H1 (cell line): ENCODE data around the gene MARVELD2. TPM values are rescaled to one million over a fixed set of nuclear protein-coding genes. Genes with fewer than 3 reads are reported as not detected.

Experiments
- CTCF ChIA-PET: fragments of 300-600 bp; sonication (Branson Sonifier 250); formaldehyde crosslinking; loops from one replicate; lab custom pipeline; 2021; ENCODE audit not compliant: partially characterized antibody; lab: Charles Lee
- POLR2A ChIA-PET: fragments of 300-600 bp; sonication (Branson Sonifier 250); formaldehyde crosslinking; loops from one replicate; lab custom pipeline; 2021; ENCODE audit warnings: inconsistent platforms; ENCODE audit not compliant: partially characterized antibody; lab: Charles Lee
- DNase-seq, 2 experiments: peaks; one replicate each; pipeline versions ENCODE4 v3.0.0 to v3.0.0-alpha.2; 2010 to 2022; ENCODE audit warnings: low spot score in 2 of 2, low read depth in 1 of 2, mixed read lengths in 1 of 2
- FAIRE-seq: peaks from 2 replicates; lab custom pipeline; 2011; peaks lifted over from hg19 to GRCh38; lab: Jason Lieb, UNC
- H2AFZ ChIP-seq: 2 replicates; pipeline ENCODE4 v1.8.1; 2012; ENCODE audit warnings: low read length, inconsistent platforms
- H2AK5ac ChIP-seq: 2 replicates; pipeline ENCODE4 v1.6.1; 2013; ENCODE audit warnings: low read depth, low read length
- H2BK120ac ChIP-seq: replicated peaks from 2 replicates; pipeline ENCODE3; 2013; ENCODE audit warnings: low read depth, low read length, inconsistent platforms
- H2BK12ac ChIP-seq: 2 replicates; pipeline ENCODE4 v1.6.1; 2013; ENCODE audit warnings: low read depth, low read length
- H2BK15ac ChIP-seq: 2 replicates; pipeline ENCODE4 v1.6.1; 2013; ENCODE audit warnings: low read length
- H2BK20ac ChIP-seq: 2 replicates; pipeline ENCODE4 v1.6.1; 2013; ENCODE audit warnings: low read length
- H2BK5ac ChIP-seq: 2 replicates; pipeline ENCODE4 v1.6.1; 2013; ENCODE audit warnings: low read depth, low read length
- H3K14ac ChIP-seq: 2 replicates; pipeline ENCODE4 v1.6.1; 2013; ENCODE audit warnings: inconsistent platforms; ENCODE audit not compliant: insufficient read length
- H3K18ac ChIP-seq: 2 replicates; pipeline ENCODE4 v1.6.1; 2013; ENCODE audit warnings: low read length; ENCODE audit errors: extremely low read depth
- H3K23ac ChIP-seq: 2 replicates; pipeline ENCODE4 v1.6.1; 2013; ENCODE audit warnings: inconsistent platforms; ENCODE audit not compliant: insufficient read length
- H3K23me2 ChIP-seq: 2 replicates; pipeline ENCODE4 v1.6.1; 2013; ENCODE audit warnings: low read depth, low read length
- H3K27ac ChIP-seq: 2 replicates; pipeline ENCODE4 v1.6.1; 2011; ENCODE audit warnings: low read depth, low read length, inconsistent platforms
- H3K27me3 ChIP-seq, 4 experiments: replicated peaks in 1 of 4; 1 replicate in 1 of 4; 2 replicates in 3 of 4; pipeline versions ENCODE4 v1.6.1 to v1.8.1; 2011 to 2013; ENCODE audit warnings: low read length in 3 of 4, mild to moderate bottlenecking in 3 of 4, inconsistent platforms in 2 of 4, mixed read lengths in 2 of 4, moderate library complexity in 1 of 4; ENCODE audit not compliant: control insufficient read depth in 3 of 4, insufficient read depth in 3 of 4; ENCODE audit errors: extremely low read depth in 1 of 4
- H3K36me3 ChIP-seq, 4 experiments: 2 replicates each; pipeline versions ENCODE4 v1.6.1 to v1.8.1; 2011 to 2013; ENCODE audit warnings: mild to moderate bottlenecking in 4 of 4, low read length in 3 of 4, moderate library complexity in 2 of 4, control low read depth in 1 of 4, inconsistent platforms in 1 of 4; ENCODE audit not compliant: insufficient read depth in 4 of 4, control insufficient read depth in 2 of 4
- H3K4ac ChIP-seq: replicated peaks from 2 replicates; pipeline ENCODE3; 2013; ENCODE audit warnings: low read length, low read depth, mixed read lengths, inconsistent platforms; ENCODE audit not compliant: insufficient read length
- H3K4me1 ChIP-seq, 4 experiments: replicated peaks in 1 of 4; 1 replicate in 1 of 4; 2 replicates in 3 of 4; pipeline versions ENCODE4 v1.6.1 to v1.8.1; 2011 to 2013; ENCODE audit warnings: low read length in 3 of 4, inconsistent platforms in 2 of 4, mixed read lengths in 1 of 4; ENCODE audit not compliant: insufficient read depth in 4 of 4, control insufficient read depth in 3 of 4
- H3K4me2 ChIP-seq, 2 experiments: 2 replicates each; pipeline versions ENCODE4 v1.6.1 to v1.8.1; 2011 to 2013; ENCODE audit warnings: low read depth in 2 of 2, low read length in 2 of 2, control low read depth in 1 of 2, inconsistent platforms in 1 of 2, mild to moderate bottlenecking in 1 of 2; ENCODE audit not compliant: insufficient read depth in 1 of 2
- H3K4me3 ChIP-seq, 4 experiments: fragments of 200-600, 300-600 bp in 1 of 4; sonication (generic), shearing (Covaris generic), sonication (Bioruptor Twin) in 1 of 4; 2 replicates each; pipeline versions ENCODE4 v1.5.1 to v1.8.1; 2011 to 2016; ENCODE audit warnings: low read length in 4 of 4, low read depth in 3 of 4, control low read depth in 2 of 4, inconsistent platforms in 2 of 4, mild to moderate bottlenecking in 2 of 4, mixed read lengths in 1 of 4, moderate library complexity in 1 of 4; ENCODE audit not compliant: insufficient read depth in 2 of 4; ENCODE audit errors: extremely low read depth in 1 of 4
- H3K56ac ChIP-seq: replicated peaks from 2 replicates; pipeline ENCODE3; 2013; ENCODE audit warnings: low read depth, mild to moderate bottlenecking, mixed read lengths, low read length, inconsistent platforms; ENCODE audit not compliant: insufficient read length
- H3K79me1 ChIP-seq: 2 replicates; pipeline ENCODE4 v1.6.1; 2013; ENCODE audit warnings: low read depth, low read length, control low read depth
- H3K79me2 ChIP-seq, 2 experiments: 2 replicates each; pipeline versions ENCODE4 v1.6.1 to v1.8.1; 2012 to 2013; ENCODE audit warnings: low read length in 2 of 2, mild to moderate bottlenecking in 2 of 2, inconsistent platforms in 1 of 2; ENCODE audit not compliant: insufficient read depth in 2 of 2, control insufficient read depth in 1 of 2
- H3K9ac ChIP-seq, 4 experiments: replicated peaks in 1 of 4; 1 replicate in 1 of 4; 2 replicates in 3 of 4; pipeline versions ENCODE4 v1.6.1 to v1.8.1; 2011 to 2013; ENCODE audit warnings: low read depth in 3 of 4, low read length in 3 of 4, control low read depth in 2 of 4, mild to moderate bottlenecking in 2 of 4, moderate library complexity in 2 of 4, inconsistent platforms in 1 of 4; ENCODE audit errors: extremely low read depth in 1 of 4
- H3K9me3 ChIP-seq, 2 experiments: 2 replicates each; pipeline versions ENCODE4 v1.6.1 to v1.8.1; 2012 to 2013; ENCODE audit warnings: mild to moderate bottlenecking in 2 of 2, moderate library complexity in 2 of 2, control low read depth in 1 of 2, inconsistent platforms in 1 of 2, low read depth in 1 of 2, low read length in 1 of 2, mixed read lengths in 1 of 2; ENCODE audit not compliant: insufficient read depth in 2 of 2
- H4K20me1 ChIP-seq, 2 experiments: replicated peaks in 1 of 2; 2 replicates each; pipeline versions ENCODE3 to v1.8.1; 2011 to 2013; ENCODE audit warnings: inconsistent platforms in 2 of 2, low read length in 2 of 2, mild to moderate bottlenecking in 1 of 2; ENCODE audit not compliant: insufficient read depth in 2 of 2, control insufficient read depth in 1 of 2
- H4K5ac ChIP-seq: 2 replicates; pipeline ENCODE4 v1.6.1; 2013; ENCODE audit warnings: low read length, low read depth, mixed read lengths, inconsistent platforms; ENCODE audit not compliant: insufficient read length
- H4K8ac ChIP-seq: 2 replicates; pipeline ENCODE4 v1.8.0; 2013; ENCODE audit warnings: mild to moderate bottlenecking, moderate library complexity, low read length, inconsistent platforms; ENCODE audit not compliant: insufficient read depth; ENCODE audit errors: extremely low read depth
- H4K91ac ChIP-seq: replicated peaks from 2 replicates; pipeline ENCODE3; 2013; ENCODE audit warnings: low read length, mixed read lengths, inconsistent platforms; ENCODE audit not compliant: insufficient read length
- BCL11A ChIP-seq, 2 experiments: IDR thresholded peaks; one replicate each; pipeline ENCODE4 v1.6.1; 2011; ENCODE audit warnings: low read depth in 2 of 2, low read length in 2 of 2, mild to moderate bottlenecking in 2 of 2
- CBX8 ChIP-seq: fragments of 300-800, 300-1000 bp; sonication (generic); IDR thresholded peaks from 2 replicates; pipeline ENCODE4 v1.7.1; 2016; ENCODE audit warnings: low read depth, low read length, borderline replicate concordance
- CREB1 ChIP-seq: IDR thresholded peaks from 2 replicates; pipeline ENCODE4 v1.6.1; 2012; ENCODE audit warnings: inconsistent platforms
- EP300 ChIP-seq, 2 experiments: IDR thresholded peaks; 1 replicate in 1 of 2; 2 replicates in 1 of 2; pipeline ENCODE4 v1.6.1; 2011 to 2012; ENCODE audit warnings: low read depth in 2 of 2, low read length in 2 of 2, mild to moderate bottlenecking in 2 of 2, borderline replicate concordance in 1 of 2, inconsistent platforms in 1 of 2, moderate library complexity in 1 of 2
- KDM5A ChIP-seq: fragments of 200-600 bp; IDR thresholded peaks from 2 replicates; pipeline ENCODE4 v1.7.1; 2012; ENCODE audit warnings: mild to moderate bottlenecking, low read length, inconsistent platforms, mixed read lengths
- POLR2AphosphoS5 ChIP-seq: IDR thresholded peaks from 2 replicates; pipeline ENCODE4 v1.6.1; 2011; ENCODE audit warnings: low read depth, low read length
- POU5F1 ChIP-seq: IDR thresholded peaks from 2 replicates; pipeline ENCODE4 v1.6.1; 2011; ENCODE audit warnings: low read depth, mild to moderate bottlenecking, low read length, moderate library complexity
- RBBP5 ChIP-seq: IDR thresholded peaks from 2 replicates; pipeline ENCODE4 v1.7.1; 2012; ENCODE audit warnings: low read depth, mild to moderate bottlenecking, inconsistent platforms, low read length, moderate library complexity, borderline replicate concordance
- SIRT6 ChIP-seq: IDR thresholded peaks from one replicate; pipeline ENCODE4 v1.7.1; 2012; ENCODE audit warnings: low read length, inconsistent platforms
- SP1 ChIP-seq: IDR thresholded peaks from 2 replicates; pipeline ENCODE4 v1.6.1; 2011; ENCODE audit warnings: low read depth, low read length
- TAF1 ChIP-seq: IDR thresholded peaks from 2 replicates; pipeline ENCODE4 v1.6.1; 2011; ENCODE audit warnings: mild to moderate bottlenecking, low read depth, low read length
- YY1 ChIP-seq: IDR thresholded peaks from 2 replicates; pipeline ENCODE4 v1.6.1; 2011; ENCODE audit warnings: low read depth, mild to moderate bottlenecking, low read length
- ZNF274 ChIP-seq: IDR thresholded peaks from 2 replicates; pipeline ENCODE4 v1.7.0; 2012; ENCODE audit warnings: low read length, borderline replicate concordance; ENCODE audit errors: extremely low read depth
- WGBS, 2 experiments: shearing (Covaris generic) in 1 of 2; methylation state at CpG; one replicate each; pipeline versions ENCODE4 v1.1.6 to v1.1.7; 2013 to 2015; ENCODE audit warnings: low lambda C conversion rate in 2 of 2, mixed read lengths in 2 of 2, inconsistent platforms in 1 of 2, low coverage in 1 of 2, missing lambda C conversion rate in 1 of 2; ENCODE audit not compliant: insufficient replicate concordance in 2 of 2, insufficient coverage in 1 of 2, insufficient read length in 1 of 2; ENCODE audit errors: extremely low coverage in 1 of 2, missing lambda C conversion rate in 1 of 2; 5-methylcytosine and 5-hydroxymethylcytosine counted together
- polyA plus RNA-seq, 7 experiments: library from polyadenylated mRNA; depleted of rRNA in 3 of 7; stranded (reverse) in 5 of 7; unstranded in 2 of 7; fragments of >200 nt in 5 of 7; fragments of 200-250 nt in 2 of 7; gene quantifications; 1 replicate in 5 of 7; 2 replicates in 1 of 7; 4 replicates in 1 of 7; pipeline versions ENCODE4 v1.2.1 to v1.2.3, GENCODE V29; 2011 to 2013; ENCODE audit warnings: missing spikeins in 2 of 7, mixed read lengths in 2 of 7
- total RNA-seq: library from RNA; stranded (reverse); fragmentation: NEBNext Ultra II Directional; extraction: Animal tissue kit (Norgen Biotek cat#: 25700); gene quantifications from 2 replicates; pipeline ENCODE4 v1.2.1, GENCODE V29; 2021

MARVELD2 gene
- total and polyA plus RNA-seq, 2 of the 8 experiments (the other 6 are each of a cell fraction or from before 2014, with no cell fraction given), result 18.7 to 31.0 TPM

- Histone ChIP-seq H3K4me1 (peaks cover 0 to 2% (median 0%) of the 10 kb centered on the region in 4 experiments; a peak in 1 of 7 replicates), H3K79me2 (no peaks in the 10 kb centered on the region), H3K9me3 (no peaks in the 10 kb centered on the region), H3K18ac (no peak overlapping the region), H3K79me1 (no peaks in the 10 kb centered on the region), H2BK20ac (no peak overlapping the region), H4K91ac (no peak overlapping the region), H3K56ac (no peak overlapping the region), H2AK5ac (no peak overlapping the region), H2AFZ (no peak overlapping the region), H3K27ac (no peak overlapping the region), H3K27me3 (no peaks in the 10 kb centered on the region), H3K4me3 (no peak overlapping the region), H3K23ac (no peak overlapping the region), H3K9ac (no peak overlapping the region), H4K20me1 (no peaks in the 10 kb centered on the region), H2BK15ac (no peak overlapping the region), H3K14ac (no peak overlapping the region), H3K4me2 (no peak overlapping the region), H3K36me3 (no peaks in the 10 kb centered on the region), H3K4ac (no peak overlapping the region), H2BK5ac (no peak overlapping the region), H2BK120ac (no peak overlapping the region), H4K5ac (no peak overlapping the region), H2BK12ac (no peak overlapping the region), H3K23me2 (no peaks in the 10 kb centered on the region), H4K8ac (no peak overlapping the region)
- DNase-seq (no peak), FAIRE-seq (no peak)
- ChIA-PET CTCF (interaction anchor here (1.2 kb wide), 1 partner anchor 12 kb away, joined by 3 read pairs; no protein-coding TSS in a partner anchor), POLR2A (no interaction called here)
- no peak for TF ChIP-seq EP300 (IDR thresholded peaks at IDR 0.05; ENCODE audit: borderline replicate concordance in 1 of 2, low read depth in 2 of 2, low read length in 2 of 2)
- TF ChIP-seq CBX8, result no peak
- TF ChIP-seq POLR2AphosphoS5, result no peak
- no peak for TF ChIP-seq SP1
- no peak for TF ChIP-seq KDM5A
- TF ChIP-seq TAF1, result no peak
- TF ChIP-seq SIRT6, result no peak
- TF ChIP-seq ZNF274, result no peak
- TF ChIP-seq POU5F1, result no peak
- no peak for TF ChIP-seq YY1
- no peak for TF ChIP-seq BCL11A (IDR thresholded peaks at IDR 0.05; ENCODE audit: low read depth in 2 of 2, low read length in 2 of 2)
- no peak for TF ChIP-seq CREB1
- no peak for TF ChIP-seq RBBP5
- WGBS, 2 experiments, result 89% methylated on average over 7 of the region's 7 CpGs; no CpG with 5 or more reads in 1 of the 2 experiments
Measured at GRCh38 chr5:69484891-69485290, 70.0 kb downstream of the MARVELD2 start.
